IPS-20b (cell line): ENCODE results near the gene TPCN1.

ENCODE experiments used
- H3K27ac ChIP-seq: one replicate; pipeline ENCODE4 v1.5.1; 2013; ENCODE audit warnings: low read length
- H3K27me3 ChIP-seq: 2 replicates; pipeline ENCODE4 v1.6.1; 2013; ENCODE audit warnings: mild to moderate bottlenecking, low read length, inconsistent platforms; ENCODE audit not compliant: insufficient read depth
- H3K36me3 ChIP-seq: 2 replicates; pipeline ENCODE4 v1.6.1; 2013; ENCODE audit warnings: low read depth, mild to moderate bottlenecking, inconsistent platforms, low read length, moderate library complexity; ENCODE audit not compliant: insufficient read depth
- H3K4me1 ChIP-seq: 2 replicates; pipeline ENCODE4 v1.6.1; 2013; ENCODE audit warnings: mild to moderate bottlenecking, control low read depth, inconsistent platforms, low read length, moderate library complexity; ENCODE audit not compliant: insufficient read depth
- H3K4me3 ChIP-seq: 2 replicates; pipeline ENCODE4 v1.5.1; 2013; ENCODE audit warnings: mild to moderate bottlenecking, low read length, inconsistent platforms
- H3K9ac ChIP-seq: 2 replicates; pipeline ENCODE4 v1.6.1; 2013; ENCODE audit warnings: low read depth, mild to moderate bottlenecking, inconsistent platforms, low read length, moderate library complexity
- H3K9me3 ChIP-seq: 2 replicates; pipeline ENCODE4 v1.6.1; 2013; ENCODE audit warnings: mild to moderate bottlenecking, low read depth, low read length, inconsistent platforms; ENCODE audit not compliant: insufficient read depth

TPCN1 gene

GRCh38 chr12:113315358-113315757, 94.1 kb downstream of the TPCN1 start:
- no peak overlapping the region for H3K4me3 ChIP-seq
- no peak overlapping the region for H3K9ac ChIP-seq
- H3K27ac ChIP-seq = no peak overlapping the region
- no peaks in the 10 kb centered on the region for H3K27me3 ChIP-seq
- H3K9me3 ChIP-seq = no peaks in the 10 kb centered on the region
- peaks cover 10% of the 10 kb centered on the region for H3K36me3 ChIP-seq
- H3K4me1 ChIP-seq = no peaks in the 10 kb centered on the region

- Histone ChIP-seq H3K4me3 (no peak overlapping the region), H3K9ac (no peak overlapping the region), H3K27ac (no peak overlapping the region), H3K27me3 (no peaks in the 10 kb centered on the region), H3K9me3 (no peaks in the 10 kb centered on the region), H3K36me3 (peaks cover 10% of the 10 kb centered on the region), H3K4me1 (no peaks in the 10 kb centered on the region)
Measured at GRCh38 chr12:113316155-113316554, 94.9 kb downstream of the TPCN1 start.

- H3K36me3 ChIP-seq = peaks cover 10% of the 10 kb centered on the region
- no peak overlapping the region for H3K9ac ChIP-seq
- no peaks in the 10 kb centered on the region for H3K4me1 ChIP-seq
- H3K27ac ChIP-seq = no peak overlapping the region
- no peaks in the 10 kb centered on the region for H3K9me3 ChIP-seq
- no peak overlapping the region for H3K4me3 ChIP-seq
- H3K27me3 ChIP-seq = no peaks in the 10 kb centered on the region
Measured at GRCh38 chr12:113317122-113317521, 95.9 kb downstream of the TPCN1 start.

- Histone ChIP-seq H3K36me3 (peaks cover 10% of the 10 kb centered on the region), H3K4me1 (no peaks in the 10 kb centered on the region), H3K9ac (no peak overlapping the region), H3K4me3 (no peak overlapping the region), H3K27me3 (no peaks in the 10 kb centered on the region), H3K27ac (no peak overlapping the region), H3K9me3 (no peaks in the 10 kb centered on the region)
Measured at GRCh38 chr12:113318046-113318656, 96.9 kb downstream of the TPCN1 start.

- Histone ChIP-seq H3K4me1 (no peaks in the 10 kb centered on the region), H3K9me3 (no peaks in the 10 kb centered on the region), H3K4me3 (no peak overlapping the region), H3K36me3 (peaks cover 10% of the 10 kb centered on the region), H3K27me3 (no peaks in the 10 kb centered on the region), H3K9ac (no peak overlapping the region), H3K27ac (no peak overlapping the region)
Measured at GRCh38 chr12:113318900-113319628, 97.8 kb downstream of the TPCN1 start.

GRCh38 chr12:113320401-113320800, 99.1 kb downstream of the TPCN1 start:
- Histone ChIP-seq H3K4me3 (no peak overlapping the region), H3K36me3 (peaks cover 10% of the 10 kb centered on the region), H3K27me3 (no peaks in the 10 kb centered on the region), H3K4me1 (no peaks in the 10 kb centered on the region), H3K9me3 (no peaks in the 10 kb centered on the region), H3K27ac (no peak overlapping the region), H3K9ac (no peak overlapping the region)

GRCh38 chr12:113322343-113322742, 101.1 kb downstream of the TPCN1 start:
- H3K4me3 ChIP-seq = no peak overlapping the region
- no peak overlapping the region for H3K27ac ChIP-seq
- H3K9ac ChIP-seq = no peak overlapping the region
- peaks cover 10% of the 10 kb centered on the region for H3K36me3 ChIP-seq
- H3K9me3 ChIP-seq = no peaks in the 10 kb centered on the region
- no peaks in the 10 kb centered on the region for H3K4me1 ChIP-seq
- H3K27me3 ChIP-seq = no peaks in the 10 kb centered on the region

- H3K36me3 ChIP-seq = no peaks in the 10 kb centered on the region
- H3K27me3 ChIP-seq = no peaks in the 10 kb centered on the region
- no peak overlapping the region for H3K27ac ChIP-seq
Measured at GRCh38 chr12:113325916-113326315, 104.7 kb downstream of the TPCN1 start.

GRCh38 chr12:113326775-113327395, 105.6 kb downstream of the TPCN1 start:
- Histone ChIP-seq H3K36me3 (peaks cover 1% of the 10 kb centered on the region; the same call in 1 of the 2 replicates), H3K27ac (no peak overlapping the region), H3K4me1 (no peaks in the 10 kb centered on the region), H3K9me3 (no peaks in the 10 kb centered on the region), H3K9ac (no peak overlapping the region), H3K27me3 (no peaks in the 10 kb centered on the region), H3K4me3 (no peak overlapping the region)

More at GRCh38 chr12:113325916-113326315, 104.7 kb downstream of the TPCN1 start:
- Histone ChIP-seq H3K9me3 (no peaks in the 10 kb centered on the region), H3K4me1 (no peaks in the 10 kb centered on the region), H3K9ac (no peak overlapping the region), H3K4me3 (no peak overlapping the region)

GRCh38 chr12:113328368-113328889, 107.2 kb downstream of the TPCN1 start:
- H3K4me3 ChIP-seq = no peak overlapping the region
- no peak overlapping the region for H3K27ac ChIP-seq
- H3K36me3 ChIP-seq = peaks cover 6% of the 10 kb centered on the region; the same call in 1 of the 2 replicates
- no peaks in the 10 kb centered on the region; the same call in 1 of the 2 replicates for H3K27me3 ChIP-seq
- no peaks in the 10 kb centered on the region; the same call in 1 of the 2 replicates for H3K4me1 ChIP-seq
- H3K9me3 ChIP-seq = no peaks in the 10 kb centered on the region
- no peak overlapping the region for H3K9ac ChIP-seq

GRCh38 chr12:113329022-113329790, 107.9 kb downstream of the TPCN1 start:
- Histone ChIP-seq H3K4me3 (no peak overlapping the region), H3K9ac (no peak overlapping the region), H3K27ac (no peak overlapping the region), H3K36me3 (peaks cover 6% of the 10 kb centered on the region; the same call in 1 of the 2 replicates), H3K9me3 (no peaks in the 10 kb centered on the region), H3K27me3 (peaks cover 7% of the 10 kb centered on the region), H3K4me1 (no peaks in the 10 kb centered on the region; the same call in 1 of the 2 replicates)
